Activated naive CD4-positive, alpha-beta T cell (primary cell): ENCODE measurements around the gene SOAT2.
A peak's percentile ranks its signal among the peaks of the same experiment; 100 is the strongest.
"Not testable (repeated sequence)": the region's sequence is repeated elsewhere in the genome, so short reads cannot be mapped to it uniquely, and the experiment has no call there.

Experiments
- DNase-seq, 4 experiments: peaks; one replicate each; lab custom pipeline; 2025; lab: John Stamatoyannopoulos, UW

The SOAT2 gene

GRCh38 chr12:53133722-53134121 lies 30.4 kb downstream of the SOAT2 start:
- no peak for DNase-seq

- no peak for DNase-seq
Measured at GRCh38 chr12:53143355-53143754, 40.1 kb downstream of the SOAT2 start.

GRCh38 chr12:53145383-53146260 lies 42.3 kb downstream of the SOAT2 start:
- no peak for DNase-seq

GRCh38 chr12:53147181-53147580 lies 43.9 kb downstream of the SOAT2 start:
- DNase-seq: no peak

- DNase-seq: no peak
Measured at GRCh38 chr12:53147653-53148052, 44.4 kb downstream of the SOAT2 start.

GRCh38 chr12:53151039-53151438 lies 47.8 kb downstream of the SOAT2 start:
- DNase-seq: no peak

GRCh38 chr12:53152390-53152789 lies 49.1 kb downstream of the SOAT2 start:
- DNase-seq: no peak

GRCh38 chr12:53159195-53159839 lies 56.0 kb downstream of the SOAT2 start:
- DNase-seq: peak; percentile 76 to 85 (median 80)

GRCh38 chr12:53160000-53160399 lies 56.7 kb downstream of the SOAT2 start:
- no peak for DNase-seq

- DNase-seq: no peak
Measured at GRCh38 chr12:53160673-53161072, 57.4 kb downstream of the SOAT2 start.

- no peak for DNase-seq
Measured at GRCh38 chr12:53161119-53161911, 58.0 kb downstream of the SOAT2 start.

- not testable (repeated sequence) for DNase-seq
Measured at GRCh38 chr12:53163008-53163407, 59.7 kb downstream of the SOAT2 start.

- DNase-seq: no peak
Measured at GRCh38 chr12:53166837-53167236, 63.6 kb downstream of the SOAT2 start.

- no peak for DNase-seq
Measured at GRCh38 chr12:53169644-53170043, 66.4 kb downstream of the SOAT2 start.

GRCh38 chr12:53170215-53170614 lies 66.9 kb downstream of the SOAT2 start:
- DNase-seq: no peak

GRCh38 chr12:53170876-53171724 lies 67.8 kb downstream of the SOAT2 start:
- DNase-seq: no peak

- no peak for DNase-seq
Measured at GRCh38 chr12:53171725-53172329, 68.5 kb downstream of the SOAT2 start.

GRCh38 chr12:53172352-53172751 lies 69.1 kb downstream of the SOAT2 start:
- DNase-seq: no peak

- no peak for DNase-seq
Measured at GRCh38 chr12:53173085-53173715, 69.9 kb downstream of the SOAT2 start.
